ENCODE results near the gene MGAT5. TPM values are rescaled to one million over a fixed set of nuclear protein-coding genes. Genes with fewer than 3 reads are reported as not detected.

MGAT5 gene
- total and polyA plus RNA-seq, 7 experiments from 2014 or later, result 5.3 to 48.0 (median 40.0) TPM

DNA sequence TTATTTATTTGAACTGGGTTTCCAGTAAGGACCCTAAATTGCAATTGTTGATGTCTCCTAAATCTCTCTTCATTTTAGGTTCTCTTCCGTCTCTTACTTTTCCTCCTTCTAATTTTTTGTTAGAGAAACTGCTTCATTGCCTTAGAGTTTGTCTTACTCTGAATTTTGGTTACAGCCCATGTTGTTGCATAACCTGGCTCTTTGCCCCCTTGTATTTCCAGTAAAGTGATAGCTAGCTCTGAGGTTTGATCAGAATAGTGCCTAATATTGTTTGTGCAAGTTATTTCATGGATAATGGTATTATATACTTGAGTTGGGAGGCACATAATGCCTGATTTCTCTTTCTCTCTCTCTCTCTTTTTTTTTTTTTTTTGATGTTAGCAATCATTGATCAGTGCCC, 71.8 kb downstream of the MGAT5 start:
- ChIA-PET POLR2A (no interaction called here), CTCF (no interaction called here)
- ATAC-seq (no peak), DNase-seq (no peak)
- H3K36me3 Mint-ChIP-seq, result peaks cover 15 to 47% (median 36%) of the 10 kb centered on the region in 5 donors
- H3K9me3 Mint-ChIP-seq, result peaks cover 0 to 6% (median 0%) of the 10 kb centered on the region in 11 donors
- H3K27me3 Mint-ChIP-seq, result no peaks in the 10 kb centered on the region
- peak overlapping the region in 1 of 10 donors; percentile 44 for H3K4me3 Mint-ChIP-seq
- H3K27me3 ChIP-seq (ENCODE audit: control insufficient read depth in 2 of 2, insufficient read depth in 2 of 2, low read length in 2 of 2), result no peaks in the 10 kb centered on the region
- H3K4me1 Mint-ChIP-seq, result peaks cover 52 to 66% (median 58%) of the 10 kb centered on the region in 7 donors
- no peaks in the 10 kb centered on the region for H3K9me3 ChIP-seq (ENCODE audit: control insufficient read depth in 2 of 3, low read length in 3 of 3)
- no peak overlapping the region for H3K4me3 ChIP-seq (ENCODE audit: low read length)
- H3K36me3 ChIP-seq (ENCODE audit: control insufficient read depth in 2 of 3, insufficient read depth in 3 of 3, low read length in 3 of 3), result peaks cover 0 to 7% (median 0%) of the 10 kb centered on the region in 3 experiments
- H3K27ac Mint-ChIP-seq, result peak overlapping the region in 2 of 9 donors; percentile 38 to 64
- intact Hi-C loops (cut with micrococcal nuclease), result loop anchor here in 1 of 2 donors (1.0 to 2.0 kb wide), 3 partner anchors 35 to 205 kb away; no protein-coding TSS in a partner anchor
- H3K4me1 ChIP-seq (ENCODE audit: control insufficient read depth in 2 of 2, insufficient read depth in 2 of 2, low read length in 2 of 2), result peaks cover 19 to 21% of the 10 kb centered on the region in 2 donors
- H3K27ac ChIP-seq (ENCODE audit: low read depth, low read length), result no peak overlapping the region

GRCh38 chr2:134327367-134327766, 73.5 kb downstream of the MGAT5 start:
- Mint-ChIP-seq H3K4me1 (peaks cover 35 to 50% (median 42%) of the 10 kb centered on the region in 7 donors), H3K36me3 (peaks cover 19 to 54% (median 46%) of the 10 kb centered on the region in 5 donors), H3K4me3 (no peak overlapping the region), H3K9me3 (peaks cover 0 to 15% (median 4%) of the 10 kb centered on the region in 11 donors), H3K27ac (no peak overlapping the region), H3K27me3 (no peaks in the 10 kb centered on the region)
- no peak overlapping the region for H3K27ac ChIP-seq (ENCODE audit: low read depth, low read length)
- POLR2A ChIA-PET, result no interaction called here
- H3K4me3 ChIP-seq (ENCODE audit: low read length), result no peak overlapping the region
- intact Hi-C loops (cut with micrococcal nuclease), result no loop called here
- DNase-seq (no peak), ATAC-seq (no peak)
- CTCF ChIA-PET, result no interaction called here
- no peaks in the 10 kb centered on the region for H3K9me3 ChIP-seq (ENCODE audit: control insufficient read depth in 2 of 3, low read length in 3 of 3)
- peaks cover 12 to 19% of the 10 kb centered on the region in 2 donors for H3K4me1 ChIP-seq (ENCODE audit: control insufficient read depth in 2 of 2, insufficient read depth in 2 of 2, low read length in 2 of 2)
- H3K36me3 ChIP-seq (ENCODE audit: control insufficient read depth in 2 of 3, insufficient read depth in 3 of 3, low read length in 3 of 3), result peaks cover 0 to 7% (median 0%) of the 10 kb centered on the region in 3 experiments
- H3K27me3 ChIP-seq (ENCODE audit: control insufficient read depth in 2 of 2, insufficient read depth in 2 of 2, low read length in 2 of 2), result no peaks in the 10 kb centered on the region

- no peak overlapping the region for H3K4me3 ChIP-seq (ENCODE audit: low read length)
- Mint-ChIP-seq H3K4me1 (peaks cover 0 to 25% (median 11%) of the 10 kb centered on the region in 7 donors), H3K4me3 (no peak overlapping the region), H3K9me3 (peaks cover 0 to 15% (median 4%) of the 10 kb centered on the region in 11 donors), H3K36me3 (peaks cover 16 to 53% (median 35%) of the 10 kb centered on the region in 5 donors), H3K27me3 (no peaks in the 10 kb centered on the region), H3K27ac (no peak overlapping the region)
- H3K9me3 ChIP-seq (ENCODE audit: control insufficient read depth in 2 of 3, low read length in 3 of 3), result no peaks in the 10 kb centered on the region
- H3K4me1 ChIP-seq (ENCODE audit: control insufficient read depth in 2 of 2, insufficient read depth in 2 of 2, low read length in 2 of 2), result no peaks in the 10 kb centered on the region
- no peaks in the 10 kb centered on the region for H3K27me3 ChIP-seq (ENCODE audit: control insufficient read depth in 2 of 2, insufficient read depth in 2 of 2, low read length in 2 of 2)
- no peak for DNase-seq
- ATAC-seq, result no peak
- no peak overlapping the region for H3K27ac ChIP-seq (ENCODE audit: low read depth, low read length)
- intact Hi-C loops (cut with micrococcal nuclease), result no loop called here
- H3K36me3 ChIP-seq (ENCODE audit: control insufficient read depth in 2 of 3, insufficient read depth in 3 of 3, low read length in 3 of 3), result peaks cover 0 to 7% (median 0%) of the 10 kb centered on the region in 3 experiments
- ChIA-PET CTCF (no interaction called here), POLR2A (no interaction called here)
Observed at GRCh38 chr2:134331081-134331480, 77.2 kb downstream of the MGAT5 start.

- H3K4me3 ChIP-seq (ENCODE audit: low read length), result no peak overlapping the region
- H3K9me3 Mint-ChIP-seq, result peaks cover 0 to 14% (median 4%) of the 10 kb centered on the region in 11 donors
- DNase-seq, result no peak
- POLR2A ChIA-PET, result no interaction called here
- no peak overlapping the region for H3K27ac Mint-ChIP-seq
- peaks cover 0 to 8% (median 4%) of the 10 kb centered on the region in 7 donors for H3K4me1 Mint-ChIP-seq
- no peaks in the 10 kb centered on the region for H3K9me3 ChIP-seq (ENCODE audit: control insufficient read depth in 2 of 3, low read length in 3 of 3)
- H3K4me1 ChIP-seq (ENCODE audit: control insufficient read depth in 2 of 2, insufficient read depth in 2 of 2, low read length in 2 of 2), result no peaks in the 10 kb centered on the region
- H3K27me3 Mint-ChIP-seq, result no peaks in the 10 kb centered on the region
- peaks cover 4 to 61% (median 36%) of the 10 kb centered on the region in 5 donors for H3K36me3 Mint-ChIP-seq
- no peak overlapping the region for H3K27ac ChIP-seq (ENCODE audit: low read depth, low read length)
- no peak overlapping the region for H3K4me3 Mint-ChIP-seq
- no peak for ATAC-seq
- H3K27me3 ChIP-seq (ENCODE audit: control insufficient read depth in 2 of 2, insufficient read depth in 2 of 2, low read length in 2 of 2), result no peaks in the 10 kb centered on the region
- intact Hi-C loops (cut with micrococcal nuclease), result no loop called here
- H3K36me3 ChIP-seq (ENCODE audit: control insufficient read depth in 2 of 3, insufficient read depth in 3 of 3, low read length in 3 of 3), result peaks cover 0 to 7% (median 0%) of the 10 kb centered on the region in 3 experiments
- CTCF ChIA-PET, result interaction anchor here (1.0 kb wide), 1 partner anchor 128 kb away, joined by 3 read pairs; no protein-coding TSS in a partner anchor
Observed at GRCh38 chr2:134333646-134334189, 79.8 kb downstream of the MGAT5 start.

DNA sequence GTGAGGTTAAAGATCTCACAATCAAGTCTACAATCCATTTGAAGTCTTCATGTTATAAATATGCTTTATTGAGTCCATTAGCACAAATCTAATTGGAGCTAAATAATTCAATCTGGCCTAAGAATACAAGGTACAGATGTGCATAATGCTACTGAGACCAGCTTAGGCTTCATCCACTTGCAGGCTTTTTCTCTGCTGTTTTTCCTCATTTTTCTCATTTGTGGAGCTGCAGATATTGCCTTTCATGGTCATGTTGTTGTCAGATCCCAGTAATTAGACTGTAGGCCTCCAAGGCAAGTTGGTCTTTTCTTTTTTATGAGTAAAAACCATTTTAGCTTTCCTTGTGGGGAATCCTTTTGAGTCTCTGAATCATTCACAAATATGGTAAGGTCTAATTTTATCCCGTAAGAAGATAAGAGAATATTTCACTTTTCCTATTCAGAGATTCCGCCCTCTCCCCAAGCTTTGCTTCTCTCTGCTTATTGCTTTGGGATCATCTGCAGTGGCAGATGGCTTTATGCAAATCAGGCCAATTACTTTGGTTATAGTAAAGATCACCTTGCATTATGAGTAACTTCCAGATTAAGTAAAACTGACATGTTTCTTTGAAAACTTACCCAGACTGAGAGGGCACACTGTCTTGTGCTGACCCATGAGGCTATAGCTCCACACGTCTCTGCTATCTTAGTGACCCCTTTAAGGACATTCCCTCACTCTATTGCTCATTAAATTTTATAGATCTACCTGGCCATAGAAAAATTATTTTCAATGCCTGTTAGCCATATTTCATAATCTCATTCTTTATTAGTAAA, 80.9 kb downstream of the MGAT5 start:
- Histone ChIP-seq H3K9me3 (ENCODE audit: control insufficient read depth in 2 of 3, low read length in 3 of 3) (no peaks in the 10 kb centered on the region), H3K27me3 (ENCODE audit: control insufficient read depth in 2 of 2, insufficient read depth in 2 of 2, low read length in 2 of 2) (no peaks in the 10 kb centered on the region), H3K27ac (ENCODE audit: low read depth, low read length) (no peak overlapping the region), H3K4me1 (ENCODE audit: control insufficient read depth in 2 of 2, insufficient read depth in 2 of 2, low read length in 2 of 2) (no peaks in the 10 kb centered on the region), H3K4me3 (ENCODE audit: low read length) (no peak overlapping the region), H3K36me3 (ENCODE audit: control insufficient read depth in 2 of 3, insufficient read depth in 3 of 3, low read length in 3 of 3) (no peaks in the 10 kb centered on the region)
- peaks cover 0 to 12% (median 4%) of the 10 kb centered on the region in 11 donors for H3K9me3 Mint-ChIP-seq
- no peaks in the 10 kb centered on the region for H3K27me3 Mint-ChIP-seq
- H3K4me1 Mint-ChIP-seq, result peaks cover 0 to 7% (median 4%) of the 10 kb centered on the region in 7 donors
- ChIA-PET CTCF (interaction anchor here (1.3 kb wide), 1 partner anchor 16 kb away, joined by 3 read pairs; no protein-coding TSS in a partner anchor), POLR2A (no interaction called here)
- intact Hi-C loops (cut with micrococcal nuclease), result no loop called here
- ATAC-seq (no peak), DNase-seq (no peak)
- H3K27ac Mint-ChIP-seq, result no peak overlapping the region
- no peak overlapping the region for H3K4me3 Mint-ChIP-seq
- peaks cover 8 to 61% (median 34%) of the 10 kb centered on the region in 5 donors for H3K36me3 Mint-ChIP-seq

- DNase-seq, result no peak
- ChIA-PET POLR2A (no interaction called here), CTCF (interaction anchor here (1.3 kb wide), 1 partner anchor 17 kb away, joined by 3 read pairs; no protein-coding TSS in a partner anchor)
- no peak for ATAC-seq
- H3K27me3 Mint-ChIP-seq, result no peaks in the 10 kb centered on the region
- no peaks in the 10 kb centered on the region for H3K36me3 ChIP-seq (ENCODE audit: control insufficient read depth in 2 of 3, insufficient read depth in 3 of 3, low read length in 3 of 3)
- H3K9me3 ChIP-seq (ENCODE audit: control insufficient read depth in 2 of 3, low read length in 3 of 3), result no peaks in the 10 kb centered on the region
- peaks cover 0 to 12% (median 4%) of the 10 kb centered on the region in 11 donors for H3K9me3 Mint-ChIP-seq
- no peaks in the 10 kb centered on the region for H3K27me3 ChIP-seq (ENCODE audit: control insufficient read depth in 2 of 2, insufficient read depth in 2 of 2, low read length in 2 of 2)
- H3K36me3 Mint-ChIP-seq, result peaks cover 8 to 61% (median 35%) of the 10 kb centered on the region in 5 donors
- intact Hi-C loops (cut with micrococcal nuclease), result no loop called here
- no peaks in the 10 kb centered on the region for H3K4me1 ChIP-seq (ENCODE audit: control insufficient read depth in 2 of 2, insufficient read depth in 2 of 2, low read length in 2 of 2)
- no peak overlapping the region for H3K4me3 Mint-ChIP-seq
- no peak overlapping the region for H3K4me3 ChIP-seq (ENCODE audit: low read length)
- H3K4me1 Mint-ChIP-seq, result peaks cover 0 to 7% (median 4%) of the 10 kb centered on the region in 7 donors
- H3K27ac ChIP-seq (ENCODE audit: low read depth, low read length), result no peak overlapping the region
- H3K27ac Mint-ChIP-seq, result no peak overlapping the region
Observed at GRCh38 chr2:134335601-134336000, 81.7 kb downstream of the MGAT5 start.

Data from naive thymus-derived CD4-positive, alpha-beta T cell (primary cell).